SK-N-SH treated with all-trans-retinoic acid at 6 μM for 48 hours (cell line): ENCODE results near the gene TAF3.
A peak's percentile ranks its signal among the peaks of the same experiment; 100 is the strongest.
"Not testable (repeated sequence)": the region's sequence is repeated elsewhere in the genome, so short reads cannot be mapped to it uniquely, and the experiment has no call there.

Source experiments
- ATAC-seq: fragments of 200-7000 bp; cut with Tn5 transposase; 3 replicates; pipeline ENCODE4 v1.9.1; 2020; ENCODE audit warnings: mild to moderate bottlenecking, moderate library complexity
- ARNTL ChIP-seq: fragments of 450-650 bp; formaldehyde crosslinking; IDR thresholded peaks from 2 replicates; pipeline ENCODE4 v1.5.0; 2020; ENCODE audit warnings: low read depth, mild to moderate bottlenecking, moderate library complexity, borderline replicate concordance
- BACH2 ChIP-seq: fragments of 250-450 bp; sonication (Bioruptor Pico); IDR thresholded peaks from 2 replicates; pipeline ENCODE4 v1.9.0; 2021; ENCODE audit warnings: mild to moderate bottlenecking, borderline replicate concordance
- CREB5 ChIP-seq: fragments of 250-450 bp; sonication (Bioruptor Pico); IDR thresholded peaks from 2 replicates; pipeline ENCODE4 v1.5.1; 2020; ENCODE audit warnings: low read depth, mild to moderate bottlenecking, moderate library complexity
- CSDC2 ChIP-seq: fragments of 250-450 bp; sonication (Bioruptor Pico); IDR thresholded peaks from 2 replicates; pipeline ENCODE4 v1.5.0; 2020; ENCODE audit warnings: mild to moderate bottlenecking, moderate library complexity
- ESRRG ChIP-seq: fragments of 250-450 bp; sonication (Bioruptor Pico); IDR thresholded peaks from 2 replicates; pipeline ENCODE4 v1.6.1; 2021; ENCODE audit warnings: mild to moderate bottlenecking
- GLIS3 ChIP-seq: fragments of 250-450 bp; sonication (Bioruptor Pico); IDR thresholded peaks from 2 replicates; pipeline ENCODE4 v1.5.0; 2020; ENCODE audit warnings: mild to moderate bottlenecking, moderate library complexity
- ISL1 ChIP-seq: fragments of 250-450 bp; sonication (Bioruptor Pico); IDR thresholded peaks from 2 replicates; pipeline ENCODE4 v2.1.2; 2022; ENCODE audit warnings: mild to moderate bottlenecking, moderate library complexity
- OSR1 ChIP-seq: fragments of 250-450 bp; sonication (Bioruptor Pico); IDR thresholded peaks from 2 replicates; pipeline ENCODE4 v1.8.0; 2022; ENCODE audit warnings: moderate library complexity, mild to moderate bottlenecking, inconsistent platforms
- RARB ChIP-seq: fragments of 250-450 bp; sonication (Bioruptor Pico); IDR thresholded peaks from 2 replicates; pipeline ENCODE4 v1.8.0; 2021; ENCODE audit warnings: mild to moderate bottlenecking, moderate library complexity
- SNAI2 ChIP-seq: fragments of 250-450 bp; sonication (Bioruptor Pico); IDR thresholded peaks from 2 replicates; pipeline ENCODE4 v1.5.0; 2020; ENCODE audit warnings: mild to moderate bottlenecking, moderate library complexity
- TCF4 ChIP-seq: fragments of 250-450 bp; sonication (Bioruptor Pico); IDR thresholded peaks from 2 replicates; pipeline ENCODE4 v1.8.0; 2021; ENCODE audit warnings: mild to moderate bottlenecking, moderate library complexity, borderline replicate concordance
- TOX ChIP-seq: fragments of 250-450 bp; sonication (Bioruptor Pico); IDR thresholded peaks from 2 replicates; pipeline ENCODE4 v1.8.0; 2021; ENCODE audit warnings: mild to moderate bottlenecking, moderate library complexity, borderline replicate concordance
- TSHZ2 ChIP-seq: fragments of 250-450 bp; sonication (Bioruptor Pico); IDR thresholded peaks from 2 replicates; pipeline ENCODE4 v1.5.0; 2020; ENCODE audit warnings: mild to moderate bottlenecking, moderate library complexity
- ZC3H10 ChIP-seq: fragments of 250-450 bp; sonication (Bioruptor Pico); IDR thresholded peaks from 2 replicates; pipeline ENCODE4 v1.5.1; 2021; ENCODE audit warnings: mild to moderate bottlenecking, moderate library complexity
- ZFP30 ChIP-seq: fragments of 450-650 bp; formaldehyde crosslinking; IDR thresholded peaks from 2 replicates; pipeline ENCODE4 v1.5.0; 2022; ENCODE audit warnings: mild to moderate bottlenecking, moderate library complexity
- ZNF70 ChIP-seq: fragments of 450-650 bp; formaldehyde crosslinking; IDR thresholded peaks from 2 replicates; pipeline ENCODE4 v1.5.0; 2020; ENCODE audit warnings: mild to moderate bottlenecking, moderate library complexity
- ZNF8 ChIP-seq: fragments of 450-650 bp; formaldehyde crosslinking; IDR thresholded peaks from 2 replicates; pipeline ENCODE4 v1.5.0; 2020; ENCODE audit warnings: mild to moderate bottlenecking, moderate library complexity
- TF ChIP-seq, protein P1 (sequence below): fragments of 250-450 bp; sonication (Bioruptor Pico); IDR thresholded peaks from 2 replicates; pipeline ENCODE4 v1.8.0; 2021; ENCODE audit warnings: low read depth, mild to moderate bottlenecking, moderate library complexity, borderline replicate concordance
- TF ChIP-seq, protein P2 (sequence below): fragments of 250-450 bp; sonication (Bioruptor Pico); IDR thresholded peaks from 2 replicates; pipeline ENCODE4 v1.8.0; 2020; ENCODE audit warnings: mild to moderate bottlenecking, moderate library complexity, borderline replicate concordance

TAF3 gene

DNA sequence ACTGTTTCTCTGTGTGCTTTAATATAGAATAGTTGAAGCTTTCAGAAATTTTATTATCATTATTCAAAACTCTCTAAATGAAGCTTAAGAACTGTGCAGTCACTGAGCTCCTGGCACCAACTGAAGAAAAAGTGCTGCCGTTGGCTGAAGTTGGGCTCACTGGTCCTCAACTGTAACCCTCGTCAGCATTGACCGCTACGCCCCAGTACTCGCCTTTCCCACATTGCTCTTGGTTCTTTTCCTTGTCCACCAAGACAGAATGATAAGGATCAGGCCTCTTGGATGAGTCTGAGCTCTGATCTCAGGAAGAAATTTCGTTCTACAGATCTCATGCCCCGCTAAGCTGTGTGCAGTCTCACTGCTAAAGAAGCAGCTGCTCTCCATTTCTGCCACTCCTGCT is 7.9 kb upstream of the TAF3 start (continued):
- TF ChIP-seq TSHZ2 = no peak
- TF ChIP-seq, all 23 proteins: peak for 0

- peak; percentile 48 for ATAC-seq
- TF ChIP-seq ISL1 (CRISPR knock-in tag) (peak; percentile 62), ARNTL (CRISPR knock-in tag) (no peak), ZFP30 (CRISPR knock-in tag) (no peak)
- TF ChIP-seq, all 23 proteins: peak for 1
Observed at GRCh38 chr10:7811000-7811399, 7.3 kb upstream of the TAF3 start.

DNA sequence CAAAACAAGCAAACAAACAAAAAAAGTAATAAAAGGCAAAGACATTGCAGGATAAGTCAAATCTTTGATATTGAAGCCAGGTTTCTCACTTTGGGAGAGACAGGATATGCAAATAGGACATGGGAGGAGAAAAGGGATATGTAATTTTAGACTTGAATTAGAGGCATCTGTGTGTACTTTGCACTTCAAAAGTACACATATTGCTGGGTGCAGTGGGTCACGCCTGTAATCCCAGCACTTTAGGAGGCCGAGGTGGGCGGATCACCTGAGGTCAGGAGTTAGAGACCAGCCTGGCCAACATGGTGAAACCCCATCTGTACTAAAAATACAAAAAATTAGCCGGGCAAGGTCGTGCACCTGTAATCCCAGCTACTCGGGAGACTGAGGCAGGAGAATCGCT is 6.6 kb upstream of the TAF3 start:
- ATAC-seq = not testable (repeated sequence)

DNA sequence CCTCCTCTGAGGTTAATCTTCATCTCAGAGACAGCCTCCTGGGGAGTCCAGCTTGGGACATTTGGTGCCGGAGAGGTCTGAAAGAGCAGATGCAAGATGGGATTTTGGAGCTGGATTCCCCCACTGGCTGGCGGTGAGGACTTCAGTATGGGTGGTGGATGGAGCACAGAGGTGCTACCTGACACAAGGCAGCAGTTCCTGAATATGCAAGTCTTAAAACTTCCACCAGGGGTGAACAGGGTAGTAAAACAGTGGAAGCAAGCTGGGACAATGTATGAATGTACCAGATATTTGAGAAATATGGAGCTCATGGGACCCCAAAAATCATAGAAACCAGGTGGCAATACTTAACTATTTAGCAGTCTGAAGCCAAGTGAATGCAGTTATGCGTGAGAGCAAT is 4.8 kb upstream of the TAF3 start:
- no peak for ATAC-seq
- no peak for TF ChIP-seq BACH2 (CRISPR knock-in tag)
- no peak for TF ChIP-seq ARNTL (CRISPR knock-in tag)
- no peak for TF ChIP-seq CSDC2 (CRISPR knock-in tag)
- no peak for TF ChIP-seq CREB5 (CRISPR knock-in tag)
- TF ChIP-seq ESRRG (CRISPR knock-in tag) = no peak
- no peak for TF ChIP-seq ZNF70
- no peak for TF ChIP-seq ZFP30 (CRISPR knock-in tag)
- no peak for TF ChIP-seq TSHZ2
- TF ChIP-seq ZNF8 (CRISPR knock-in tag) = no peak
- TF ChIP-seq, protein P1, sequence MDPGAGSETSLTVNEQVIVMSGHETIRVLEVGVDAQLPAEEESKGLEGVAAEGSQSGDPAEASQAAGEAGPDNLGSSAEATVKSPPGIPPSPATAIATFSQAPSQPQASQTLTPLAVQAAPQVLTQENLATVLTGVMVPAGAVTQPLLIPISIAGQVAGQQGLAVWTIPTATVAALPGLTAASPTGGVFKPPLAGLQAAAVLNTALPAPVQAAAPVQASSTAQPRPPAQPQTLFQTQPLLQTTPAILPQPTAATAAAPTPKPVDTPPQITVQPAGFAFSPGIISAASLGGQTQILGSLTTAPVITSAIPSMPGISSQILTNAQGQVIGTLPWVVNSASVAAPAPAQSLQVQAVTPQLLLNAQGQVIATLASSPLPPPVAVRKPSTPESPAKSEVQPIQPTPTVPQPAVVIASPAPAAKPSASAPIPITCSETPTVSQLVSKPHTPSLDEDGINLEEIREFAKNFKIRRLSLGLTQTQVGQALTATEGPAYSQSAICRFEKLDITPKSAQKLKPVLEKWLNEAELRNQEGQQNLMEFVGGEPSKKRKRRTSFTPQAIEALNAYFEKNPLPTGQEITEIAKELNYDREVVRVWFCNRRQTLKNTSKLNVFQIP (CRISPR knock-in tag) = no peak
- TF ChIP-seq SNAI2 = no peak
- no peak for TF ChIP-seq TCF4 (CRISPR knock-in tag)
- TF ChIP-seq TOX (CRISPR knock-in tag) = no peak
- TF ChIP-seq ISL1 (CRISPR knock-in tag) = no peak
- TF ChIP-seq RARB (CRISPR knock-in tag) = no peak
- no peak for TF ChIP-seq OSR1 (CRISPR knock-in tag)
- TF ChIP-seq ZC3H10 = no peak
- TF ChIP-seq, protein P2, sequence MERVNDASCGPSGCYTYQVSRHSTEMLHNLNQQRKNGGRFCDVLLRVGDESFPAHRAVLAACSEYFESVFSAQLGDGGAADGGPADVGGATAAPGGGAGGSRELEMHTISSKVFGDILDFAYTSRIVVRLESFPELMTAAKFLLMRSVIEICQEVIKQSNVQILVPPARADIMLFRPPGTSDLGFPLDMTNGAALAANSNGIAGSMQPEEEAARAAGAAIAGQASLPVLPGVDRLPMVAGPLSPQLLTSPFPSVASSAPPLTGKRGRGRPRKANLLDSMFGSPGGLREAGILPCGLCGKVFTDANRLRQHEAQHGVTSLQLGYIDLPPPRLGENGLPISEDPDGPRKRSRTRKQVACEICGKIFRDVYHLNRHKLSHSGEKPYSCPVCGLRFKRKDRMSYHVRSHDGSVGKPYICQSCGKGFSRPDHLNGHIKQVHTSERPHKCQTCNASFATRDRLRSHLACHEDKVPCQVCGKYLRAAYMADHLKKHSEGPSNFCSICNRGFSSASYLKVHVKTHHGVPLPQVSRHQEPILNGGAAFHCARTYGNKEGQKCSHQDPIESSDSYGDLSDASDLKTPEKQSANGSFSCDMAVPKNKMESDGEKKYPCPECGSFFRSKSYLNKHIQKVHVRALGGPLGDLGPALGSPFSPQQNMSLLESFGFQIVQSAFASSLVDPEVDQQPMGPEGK (CRISPR knock-in tag) = no peak
- no peak for TF ChIP-seq GLIS3
- TF ChIP-seq, all 23 proteins: peak for 0
